NT2/D1 (cell line): ENCODE results near the gene RIPK3.

Experiments
- SUZ12 ChIP-seq: IDR thresholded peaks from 2 replicates; pipeline ENCODE4 v1.6.1; 2011; ENCODE audit not compliant: insufficient read length, insufficient read depth; ENCODE audit errors: extremely low read depth
- ZNF274 ChIP-seq: IDR thresholded peaks from 2 replicates; pipeline ENCODE4 v1.6.1; 2011; ENCODE audit warnings: mild to moderate bottlenecking, low read depth, low read length

DNA sequence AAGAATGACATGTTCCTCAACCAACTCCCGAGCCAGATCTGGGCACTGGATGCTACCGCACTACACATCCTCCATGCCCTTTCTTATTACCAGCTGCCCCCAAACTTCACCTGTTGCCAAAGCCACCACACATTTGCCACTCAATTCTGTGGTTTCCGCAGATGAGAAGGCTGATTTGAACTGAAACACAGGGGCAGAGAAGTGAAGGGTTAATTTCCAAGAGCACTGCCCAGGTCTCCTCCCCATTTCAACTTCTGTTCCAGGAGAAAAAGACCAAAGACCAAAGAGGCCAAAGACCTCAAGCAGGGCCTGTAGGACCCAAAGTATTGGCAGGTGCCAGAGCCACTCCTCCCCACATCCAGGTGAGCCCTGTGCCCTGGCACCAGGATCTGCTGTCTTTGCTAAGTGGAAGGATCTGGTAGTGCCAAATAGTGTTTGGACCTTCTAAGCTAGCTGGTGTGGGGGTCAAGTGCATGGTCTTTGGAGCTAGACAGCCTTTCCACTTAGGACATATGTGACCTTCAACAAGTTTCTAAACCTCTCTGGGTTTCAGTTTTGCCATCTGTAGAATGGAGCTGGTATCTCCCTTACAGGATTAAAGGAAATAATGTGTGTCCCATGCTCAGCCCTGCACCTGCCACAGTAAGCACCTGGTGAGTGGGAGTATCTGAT, 48.2 kb downstream of the RIPK3 start:
- no peak for TF ChIP-seq ZNF274
- no peak for TF ChIP-seq SUZ12
